GM18498 (cell line): ENCODE results near the gene RYR2.
"Not testable (repeated sequence)": the region's sequence is repeated elsewhere in the genome, so short reads cannot be mapped to it uniquely, and the experiment has no call there.

Experiments used
- ATAC-seq: cut with Tn5 transposase; IDR thresholded peaks from one replicate; pipeline ENCODE4 v1.9.1; 2021; ENCODE audit warnings: mild to moderate bottlenecking, moderate library complexity; ENCODE audit not compliant: unreplicated experiment

RYR2 gene

GRCh38 chr1:237071641-237072420, 29.8 kb downstream of the RYR2 start:
- ATAC-seq = no peak

- no peak for ATAC-seq
Measured at GRCh38 chr1:237074371-237075117, 32.6 kb downstream of the RYR2 start.

- no peak for ATAC-seq
Measured at GRCh38 chr1:237084341-237085077, 42.5 kb downstream of the RYR2 start.

- no peak for ATAC-seq
Measured at GRCh38 chr1:237091691-237092090, 49.7 kb downstream of the RYR2 start.

GRCh38 chr1:237093691-237094090, 51.7 kb downstream of the RYR2 start:
- no peak for ATAC-seq

- ATAC-seq = no peak
Measured at GRCh38 chr1:237098541-237098940, 56.6 kb downstream of the RYR2 start.

GRCh38 chr1:237103021-237103420, 61.0 kb downstream of the RYR2 start:
- ATAC-seq = no peak

GRCh38 chr1:237104096-237104495, 62.1 kb downstream of the RYR2 start:
- no peak for ATAC-seq

- ATAC-seq = no peak
Measured at GRCh38 chr1:237105826-237106225, 63.8 kb downstream of the RYR2 start.

- ATAC-seq = no peak
Measured at GRCh38 chr1:237108297-237109040, 66.5 kb downstream of the RYR2 start.

- ATAC-seq = no peak
Measured at GRCh38 chr1:237111807-237112206, 69.8 kb downstream of the RYR2 start.

GRCh38 chr1:237112663-237113062, 70.7 kb downstream of the RYR2 start:
- ATAC-seq = no peak

GRCh38 chr1:237115035-237115434, 73.1 kb downstream of the RYR2 start:
- ATAC-seq = no peak

- ATAC-seq = no peak
Measured at GRCh38 chr1:237119091-237119490, 77.1 kb downstream of the RYR2 start.

- ATAC-seq = no peak
Measured at GRCh38 chr1:237120683-237121082, 78.7 kb downstream of the RYR2 start.

GRCh38 chr1:237124856-237125462, 83.0 kb downstream of the RYR2 start:
- ATAC-seq = no peak

- ATAC-seq = no peak
Measured at GRCh38 chr1:237126180-237126579, 84.2 kb downstream of the RYR2 start.

- ATAC-seq = not testable (repeated sequence)
Measured at GRCh38 chr1:237127301-237127700, 85.3 kb downstream of the RYR2 start.

- no peak for ATAC-seq
Measured at GRCh38 chr1:237133921-237134320, 91.9 kb downstream of the RYR2 start.

- ATAC-seq = no peak
Measured at GRCh38 chr1:237134929-237135328, 92.9 kb downstream of the RYR2 start.
